Left kidney (tissue), 8 donors: ENCODE results near the gene TRIM52. TPM values are rescaled to one million over a fixed set of nuclear protein-coding genes. Genes with fewer than 3 reads are reported as not detected.
"Not testable (repeated sequence)": the region's sequence is repeated elsewhere in the genome, so short reads cannot be mapped to it uniquely, and the experiment has no call there.

ENCODE experiments used
- DNase-seq: peaks from one replicate; pipeline ENCODE4 v3.0.0-alpha.2; 2013
- long read RNA-seq, 8 donors: transcript quantifications; one replicate each; lab custom pipeline, GENCODE V29; 2026
- polyA plus RNA-seq: library from polyadenylated mRNA; unstranded; fragments of 120-200 nt; gene quantifications from one replicate; pipeline ENCODE4 v1.2.1, GENCODE V29; 2013; ENCODE audit not compliant: insufficient read length

The TRIM52 gene
- 51.0 TPM for polyA plus RNA-seq
- long read RNA-seq, donor 1, full-length matches to known transcripts: 42 of 42 reads
- long read RNA-seq, donor 1, partial matches to known transcripts: 0 of 42 reads
- long read RNA-seq, donor 1, other reads (novel, unspliced or antisense): 0 of 42 reads
- long read RNA-seq, donor 2, full-length matches to known transcripts: 67 of 110 reads
- long read RNA-seq, donor 2, partial matches to known transcripts: 0 of 110 reads
- long read RNA-seq, donor 2, other reads (novel, unspliced or antisense): 43 of 110 reads
- long read RNA-seq, donor 3, full-length matches to known transcripts: 40 of 40 reads
- long read RNA-seq, donor 3, partial matches to known transcripts: 0 of 40 reads
- long read RNA-seq, donor 3, other reads (novel, unspliced or antisense): 0 of 40 reads
- long read RNA-seq, donor 4, full-length matches to known transcripts: 10 of 10 reads
- long read RNA-seq, donor 4, partial matches to known transcripts: 0 of 10 reads
- long read RNA-seq, donor 4, other reads (novel, unspliced or antisense): 0 of 10 reads
- long read RNA-seq, donor 5, full-length matches to known transcripts: 45 of 128 reads
- long read RNA-seq, donor 5, partial matches to known transcripts: 0 of 128 reads
- long read RNA-seq, donor 5, other reads (novel, unspliced or antisense): 83 of 128 reads
- long read RNA-seq, donor 6, full-length matches to known transcripts: 12 of 12 reads
- long read RNA-seq, donor 6, partial matches to known transcripts: 0 of 12 reads
- long read RNA-seq, donor 6, other reads (novel, unspliced or antisense): 0 of 12 reads
- long read RNA-seq, donor 7, full-length matches to known transcripts: 72 of 72 reads
- long read RNA-seq, donor 7, partial matches to known transcripts: 0 of 72 reads
- long read RNA-seq, donor 7, other reads (novel, unspliced or antisense): 0 of 72 reads
- long read RNA-seq, donor 8, full-length matches to known transcripts: 26 of 26 reads
- long read RNA-seq, donor 8, partial matches to known transcripts: 0 of 26 reads
- long read RNA-seq, donor 8, other reads (novel, unspliced or antisense): 0 of 26 reads

DNA sequence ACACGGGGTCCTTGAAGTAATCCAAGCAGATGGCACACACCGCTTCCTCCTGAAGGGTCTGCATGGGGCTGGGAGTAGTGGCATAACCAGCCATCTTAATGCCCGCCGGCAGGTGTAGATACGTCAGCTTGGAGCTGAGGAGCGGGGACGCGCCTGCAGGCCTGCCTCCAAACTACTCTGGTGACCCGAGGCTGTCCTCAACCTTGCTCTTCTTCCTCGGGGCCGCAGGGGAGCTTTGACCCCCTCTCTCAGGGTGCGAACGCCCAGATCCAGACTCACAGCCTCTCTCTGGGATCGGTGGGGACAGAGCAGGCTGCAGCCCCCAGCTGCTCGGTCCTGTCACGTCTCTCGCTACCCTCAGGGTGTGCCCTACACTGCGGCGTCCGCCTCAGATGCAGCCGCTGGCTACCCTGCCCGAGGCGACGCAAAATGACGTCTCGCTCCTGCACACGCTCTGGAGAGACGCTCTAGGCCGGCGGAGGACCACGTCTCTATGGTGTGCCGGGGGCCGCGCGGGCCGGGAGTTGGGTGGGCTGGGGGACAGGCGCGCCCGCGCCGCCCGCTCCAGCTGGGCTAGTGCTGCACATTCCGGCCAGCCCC lies at the start of gene TRIM52:
TRIM52 (minus strand) TSS at position 424 of the 600 bp plus-strand sequence; CDS start at position 94, 330 bp downstream.
- peak; percentile 91 for DNase-seq

DNA sequence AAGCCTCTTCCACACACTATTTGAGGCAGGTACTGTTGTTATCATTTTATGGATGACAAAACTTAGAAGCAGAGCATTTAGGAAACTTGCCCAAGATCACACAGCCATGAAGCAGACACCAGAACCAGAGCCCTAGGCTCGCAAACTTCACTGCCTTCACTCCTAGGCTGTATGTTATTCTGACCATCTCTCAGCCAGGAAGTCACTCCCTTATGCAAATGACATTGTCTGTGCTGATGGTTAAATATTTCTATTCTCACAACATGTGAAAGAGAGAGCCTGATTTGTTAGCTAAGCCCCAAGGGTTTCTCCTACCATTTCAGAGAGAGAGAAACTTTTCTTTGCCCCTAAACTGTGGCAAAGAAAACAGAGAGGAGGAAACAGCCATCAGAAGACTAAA lies 26.4 kb upstream of the TRIM52 start:
- not testable (repeated sequence) for DNase-seq

DNA sequence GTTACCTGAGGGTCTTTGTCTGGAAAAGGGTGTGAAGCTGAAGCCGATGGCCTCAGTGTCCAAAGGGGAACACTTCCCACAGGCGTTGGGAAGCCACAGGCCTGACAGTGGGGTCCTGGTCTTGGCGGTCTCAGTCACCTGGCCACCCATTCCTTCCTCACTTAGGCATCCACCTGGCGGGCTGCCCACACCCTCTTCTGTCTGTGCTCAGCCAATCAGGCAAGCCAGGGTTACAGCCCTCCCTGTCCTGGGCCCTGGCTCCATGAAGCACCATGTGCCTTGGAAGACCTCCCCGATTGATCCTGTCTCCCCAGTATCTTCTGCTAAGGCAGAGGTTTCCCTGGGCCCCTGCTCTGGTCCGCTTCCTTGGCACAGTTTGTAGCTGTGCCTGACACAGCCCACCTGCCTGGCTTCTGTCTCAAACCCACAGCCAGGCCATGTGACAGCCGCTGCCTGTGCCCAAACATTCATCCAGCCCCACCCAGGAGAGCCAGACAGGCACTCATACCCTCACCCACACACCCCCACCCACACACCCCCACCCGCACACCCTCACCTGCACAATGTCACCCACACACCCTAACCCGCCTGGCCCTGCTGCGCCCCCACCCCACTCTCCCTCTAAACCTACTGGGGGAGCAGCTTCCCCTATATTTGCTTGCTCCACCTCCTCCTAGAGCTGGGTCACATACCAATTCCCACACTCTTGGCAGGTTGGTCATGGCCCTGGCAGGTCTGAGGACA lies 25.2 kb upstream of the TRIM52 start:
- DNase-seq: not testable (repeated sequence)

DNA sequence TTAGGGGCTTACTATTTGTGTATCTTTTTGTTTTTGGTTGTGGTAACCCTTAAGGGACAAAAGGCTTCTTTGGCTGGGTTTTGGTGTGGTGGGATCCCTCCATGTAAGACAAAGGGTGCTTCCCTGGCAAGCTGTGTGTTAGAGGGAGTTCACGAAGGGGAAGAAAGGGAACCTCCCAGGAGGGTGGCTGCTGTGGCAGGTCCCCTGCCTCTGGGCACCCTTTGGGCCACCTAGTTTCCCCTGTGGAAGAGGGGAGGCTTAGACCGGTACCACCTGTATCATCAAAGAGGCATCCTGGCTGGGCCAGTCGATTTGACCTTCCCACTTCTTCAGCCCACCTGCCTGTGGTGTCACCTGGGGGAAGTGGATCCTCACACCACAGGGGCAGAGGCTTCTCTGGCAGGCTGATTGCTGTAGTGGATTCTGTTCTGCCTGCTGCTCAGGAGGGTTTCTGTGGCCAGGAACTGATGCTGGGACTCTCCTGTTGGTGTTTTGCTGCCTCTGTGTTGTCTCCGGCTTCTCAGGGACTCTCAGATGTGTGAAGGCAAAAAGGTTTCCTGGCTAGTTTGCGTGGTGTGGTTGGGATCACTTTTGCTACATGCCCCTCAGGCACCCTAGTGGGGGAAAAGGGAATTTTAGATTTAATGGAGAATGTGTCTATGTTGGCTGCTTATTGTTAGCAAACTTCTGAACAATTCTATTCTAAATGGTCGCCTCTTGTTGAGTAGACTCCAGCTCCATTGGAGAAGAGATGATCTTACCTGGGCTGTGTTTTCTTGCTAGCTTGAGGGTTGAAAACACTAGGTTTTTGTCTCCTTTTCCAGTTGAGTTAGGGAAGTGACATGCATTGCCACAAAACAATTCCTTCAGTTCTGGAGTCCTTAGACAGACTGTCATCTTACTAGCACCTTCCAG lies 23.2 kb upstream of the TRIM52 start:
- not testable (repeated sequence) for DNase-seq

DNA sequence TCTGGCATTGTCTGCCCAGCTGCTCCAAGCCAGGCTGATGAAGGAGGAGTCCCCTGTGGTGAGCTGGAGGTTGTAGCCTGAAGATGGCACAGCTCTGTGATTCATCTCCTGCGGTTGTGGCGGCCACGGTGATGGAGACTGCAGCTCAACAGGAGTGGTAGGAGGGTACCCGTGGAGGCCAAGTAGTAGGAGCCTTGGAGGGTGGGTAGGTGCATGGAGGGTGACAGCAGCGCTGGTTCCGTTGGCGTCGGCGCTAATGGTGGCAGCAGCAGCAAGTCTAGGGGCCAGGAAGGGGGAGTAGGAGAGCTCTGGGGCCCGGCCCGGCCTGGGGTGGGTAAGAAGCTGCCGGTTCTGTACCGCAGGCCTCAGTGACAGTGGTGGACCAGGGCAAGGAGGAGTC lies 22.4 kb upstream of the TRIM52 start:
- DNase-seq: no peak

DNA sequence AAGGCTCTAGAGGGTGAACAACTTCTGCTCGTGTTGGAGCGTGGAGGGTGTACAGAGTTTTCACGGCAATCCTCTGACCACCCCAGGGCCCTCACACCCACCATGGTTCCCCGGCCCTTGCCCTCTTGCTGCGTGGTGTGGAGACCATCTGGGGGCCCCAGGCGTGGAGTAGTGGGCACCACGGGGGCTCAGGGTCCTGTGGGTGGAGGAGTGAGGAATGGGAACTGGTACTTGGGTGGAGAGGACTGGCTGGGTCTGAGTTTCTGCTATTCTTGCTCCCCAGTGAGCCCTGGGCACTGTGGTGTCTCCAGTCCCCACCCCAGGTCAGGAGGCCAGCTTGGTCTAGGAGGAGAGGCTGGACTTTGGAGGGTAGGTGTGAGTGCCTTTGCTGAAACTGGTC lies 21.9 kb upstream of the TRIM52 start:
- no peak for DNase-seq

DNA sequence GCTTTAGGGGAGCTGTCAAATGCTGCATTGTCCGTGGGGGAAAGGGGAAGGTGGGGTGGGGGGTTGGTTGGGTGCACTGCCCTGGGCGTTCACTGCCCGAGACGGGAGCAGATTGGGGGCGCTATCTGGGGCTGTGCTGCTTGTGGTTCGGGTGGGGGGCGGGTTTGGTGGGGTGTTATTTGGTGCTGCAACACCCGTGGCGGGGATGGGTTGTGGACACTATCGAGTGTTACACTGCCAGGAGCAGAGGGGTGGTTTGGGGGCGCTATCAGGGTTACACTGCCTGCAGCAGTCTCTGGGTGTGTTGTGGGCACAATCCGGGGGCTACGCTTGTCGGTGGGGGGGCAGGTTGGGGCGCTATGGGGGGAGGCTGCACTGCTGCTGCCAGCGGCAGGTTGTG lies 21.5 kb upstream of the TRIM52 start:
- not testable (repeated sequence) for DNase-seq

DNA sequence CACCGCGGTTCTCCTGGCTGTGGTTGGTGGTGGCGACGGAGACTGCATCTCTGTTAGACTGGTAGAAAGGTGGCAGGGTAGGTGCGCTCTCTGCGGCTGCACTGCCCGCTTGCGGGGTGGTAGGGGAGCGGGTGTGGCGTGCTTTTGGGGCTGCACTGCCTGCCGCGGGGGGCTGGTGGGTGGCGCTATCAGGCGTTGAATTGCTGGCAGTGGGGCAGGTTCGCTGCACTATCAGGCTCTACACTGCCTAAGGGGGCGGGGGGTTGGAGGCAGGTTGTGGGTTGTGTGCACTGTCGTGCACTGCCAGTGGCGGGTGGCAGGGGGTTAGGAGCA lies 21.0 kb upstream of the TRIM52 start:
- DNase-seq: no peak

DNA sequence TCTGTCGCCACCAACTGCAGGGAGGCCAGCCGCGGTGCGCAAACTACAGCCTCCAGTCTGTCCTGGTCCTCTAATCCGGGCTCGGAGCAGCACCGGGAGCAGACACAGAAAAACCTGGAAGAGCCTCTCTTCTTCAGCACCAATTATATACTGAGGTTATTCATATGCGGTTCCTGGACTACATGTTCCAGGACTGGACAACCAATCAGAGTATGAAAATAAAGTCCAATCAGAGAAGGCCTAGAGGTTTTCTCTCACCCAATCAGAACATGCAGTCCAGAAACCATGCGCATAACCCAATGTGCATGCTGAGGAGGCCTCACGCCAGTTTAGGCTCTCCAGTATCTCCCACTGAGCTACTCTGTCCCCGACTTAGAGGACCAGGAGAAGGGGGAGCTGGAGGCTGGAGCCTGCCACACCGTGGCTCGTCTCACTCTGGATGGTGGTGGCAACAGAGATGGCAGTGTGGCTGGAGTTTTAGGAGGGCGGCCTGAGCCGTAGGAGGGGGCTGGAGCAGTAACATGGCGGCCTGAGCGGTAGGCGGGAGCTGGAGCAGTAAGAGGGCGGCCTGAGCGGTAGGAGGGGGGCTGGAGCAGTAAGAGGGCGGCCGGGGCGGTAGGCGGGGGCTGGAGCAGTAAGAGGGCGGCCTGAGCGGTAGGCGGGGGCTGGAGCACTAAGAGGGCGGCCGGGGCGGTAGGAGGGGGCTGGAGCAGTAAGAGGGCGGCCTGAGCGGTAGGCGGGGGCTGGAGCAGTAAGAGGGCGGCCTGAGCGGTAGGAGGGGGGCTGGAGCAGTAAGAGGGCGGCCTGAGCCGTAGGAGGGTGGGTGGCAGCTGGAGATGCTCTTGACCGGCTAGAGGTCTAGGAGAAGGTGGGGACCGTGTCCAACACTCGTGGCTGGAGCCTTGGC lies 20.4 kb upstream of the TRIM52 start:
- DNase-seq: no peak

DNA sequence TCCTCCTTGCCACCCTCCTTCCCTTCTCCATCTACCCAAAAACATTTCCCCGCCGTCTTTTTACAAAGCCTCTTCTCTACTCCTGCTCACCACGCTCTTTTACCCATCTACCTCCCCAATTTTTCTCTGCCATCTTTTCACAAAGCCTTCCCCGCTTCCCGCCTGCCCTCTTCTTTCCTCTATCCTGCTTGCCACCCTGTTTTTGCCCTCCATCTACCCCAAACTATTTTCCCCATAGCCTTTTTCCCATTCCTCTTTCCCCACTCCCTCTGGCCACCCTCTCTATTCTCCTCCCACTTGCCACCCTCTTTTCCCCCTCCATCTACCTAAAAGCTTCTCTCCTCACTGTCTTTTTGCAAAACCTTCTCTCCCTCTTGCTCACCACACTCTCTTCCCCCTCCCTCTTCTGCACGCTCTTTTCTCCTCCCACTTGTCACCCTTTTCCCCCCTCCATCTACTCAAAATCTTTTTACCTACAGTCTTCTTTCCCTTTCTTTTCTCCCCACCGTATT lies 19.4 kb upstream of the TRIM52 start:
- no peak for DNase-seq

DNA sequence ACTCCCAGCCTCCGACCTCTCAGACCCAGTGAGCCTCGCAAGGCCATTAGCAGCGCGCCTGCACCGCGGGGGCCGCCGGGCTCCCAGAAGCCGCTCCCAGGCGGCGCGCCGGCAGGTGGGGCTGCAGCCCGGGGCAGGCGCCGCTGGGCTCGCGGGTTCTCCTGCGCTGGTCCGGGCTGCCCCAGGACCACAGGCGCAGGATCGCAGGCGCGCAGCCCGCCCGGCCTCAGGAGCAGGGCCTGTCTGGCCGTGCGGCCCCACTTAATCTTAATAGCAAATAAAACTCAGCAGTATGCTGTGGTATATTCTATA lies 12.4 kb upstream of the TRIM52 start:
- not testable (repeated sequence) for DNase-seq

DNA sequence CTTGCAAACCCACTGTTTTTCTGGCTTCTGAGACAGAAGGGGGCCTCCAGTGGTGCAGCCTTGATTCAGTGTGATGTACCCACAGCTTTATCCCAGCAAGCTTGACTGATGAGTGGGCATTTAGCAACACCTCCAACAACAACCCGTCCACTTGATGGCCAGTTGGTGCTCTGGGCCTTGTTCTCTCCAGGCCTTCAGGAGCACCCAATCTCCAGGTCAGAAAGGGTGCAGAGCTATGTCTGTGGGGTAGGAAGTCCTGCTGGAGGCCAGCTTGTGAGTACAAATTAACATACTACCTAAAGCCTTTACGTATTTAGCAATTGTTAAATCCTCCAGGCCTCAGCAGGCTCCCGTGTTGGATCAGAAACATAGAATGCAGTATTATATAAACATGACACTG lies 10.1 kb upstream of the TRIM52 start:
- no peak for DNase-seq

DNA sequence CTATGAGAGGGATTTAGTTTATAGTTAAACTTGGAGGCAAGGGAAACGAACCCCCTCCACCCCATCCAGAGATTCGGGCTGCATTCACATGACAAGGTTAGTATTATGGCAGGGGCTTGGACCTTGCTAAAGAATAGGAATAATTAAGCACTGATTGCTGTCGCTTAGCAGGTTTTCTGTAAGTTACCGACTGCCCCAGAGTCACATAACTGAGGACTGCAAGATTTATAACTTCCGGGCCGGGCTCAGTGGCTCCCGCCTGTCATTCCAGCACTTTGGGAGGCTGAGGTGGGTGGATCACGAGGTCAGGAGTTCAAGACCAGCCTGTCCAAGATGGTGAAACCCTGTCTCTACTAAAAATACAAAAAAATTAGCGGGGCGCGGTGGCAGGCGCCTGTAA lies 7.0 kb upstream of the TRIM52 start:
- DNase-seq: not testable (repeated sequence)

DNA sequence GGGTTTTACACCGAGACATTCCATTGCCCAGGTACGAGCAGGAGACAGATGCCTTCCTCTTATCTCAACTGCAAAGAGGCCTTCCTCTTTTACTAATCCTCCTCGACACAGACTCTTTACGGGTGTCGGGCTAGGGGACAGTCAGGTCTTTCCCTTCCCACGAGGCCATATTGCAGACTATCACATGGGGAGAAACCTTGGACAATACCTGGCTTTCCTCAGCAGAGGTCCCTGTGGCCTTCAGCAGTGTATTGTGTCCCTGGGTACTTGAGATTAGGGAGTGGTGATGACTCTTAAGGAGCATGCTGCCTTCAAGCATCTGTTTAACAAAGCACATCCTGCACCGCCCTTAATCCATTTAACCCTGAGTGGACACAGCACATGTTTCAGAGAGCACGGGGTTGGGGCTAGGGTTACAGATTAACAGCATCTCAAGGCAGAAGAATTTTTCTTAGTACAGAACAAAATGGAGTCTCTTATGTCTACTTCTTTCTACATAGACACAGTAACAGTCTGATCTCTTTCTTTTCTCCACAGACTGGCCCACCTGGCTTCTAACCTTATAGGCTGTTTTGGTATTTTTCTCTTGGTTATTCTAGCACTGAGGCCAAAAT lies 6.5 kb upstream of the TRIM52 start:
- not testable (repeated sequence) for DNase-seq

DNA sequence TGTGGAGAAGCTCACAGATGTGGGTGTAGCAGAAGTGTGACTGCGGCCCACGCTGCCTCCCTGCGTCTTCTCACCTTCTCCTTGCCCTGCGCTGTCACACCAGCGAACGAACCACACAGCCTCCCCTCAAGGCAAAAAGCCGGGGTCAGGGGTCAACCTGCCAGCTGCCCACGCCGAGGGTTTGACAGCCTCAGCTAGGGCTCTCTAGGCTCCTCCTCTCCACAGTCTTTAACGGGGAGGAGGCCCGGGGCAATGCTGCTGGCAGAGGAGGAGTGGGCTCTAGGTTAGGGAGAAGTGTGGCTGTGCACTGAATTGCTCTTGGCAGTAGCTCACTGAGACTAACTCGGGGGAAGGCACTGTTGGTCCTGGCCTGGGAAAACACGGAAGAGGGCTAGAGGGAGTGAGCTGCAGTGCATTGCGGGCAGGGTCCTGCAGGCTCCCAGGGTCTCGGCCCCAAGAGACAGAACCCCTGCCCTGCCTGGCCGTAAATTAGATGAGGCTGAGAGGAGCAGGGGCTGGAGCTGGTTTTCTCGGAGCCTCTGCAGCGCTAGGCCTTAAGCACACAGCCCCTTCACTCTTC lies 4.2 kb upstream of the TRIM52 start:
- DNase-seq: no peak

DNA sequence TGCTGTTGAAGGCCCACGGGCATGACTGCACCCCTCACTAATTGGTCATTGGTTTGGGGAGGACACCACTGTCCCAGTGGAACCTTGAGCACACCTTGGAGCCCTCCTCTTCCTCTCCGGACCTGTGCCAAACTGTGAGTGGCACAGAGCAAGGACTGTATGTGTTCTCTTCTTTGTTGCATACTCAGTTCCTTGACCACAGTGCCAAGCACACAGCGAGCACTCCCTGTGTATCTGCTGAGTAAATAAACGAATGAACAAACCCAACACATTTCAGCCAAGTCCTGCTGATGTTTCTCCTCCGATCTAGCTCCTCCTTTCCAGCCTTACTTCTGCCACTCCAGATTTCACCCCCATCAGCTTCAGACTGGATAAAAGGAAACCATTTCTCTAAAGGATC lies 2.7 kb upstream of the TRIM52 start:
- no peak for DNase-seq

DNA sequence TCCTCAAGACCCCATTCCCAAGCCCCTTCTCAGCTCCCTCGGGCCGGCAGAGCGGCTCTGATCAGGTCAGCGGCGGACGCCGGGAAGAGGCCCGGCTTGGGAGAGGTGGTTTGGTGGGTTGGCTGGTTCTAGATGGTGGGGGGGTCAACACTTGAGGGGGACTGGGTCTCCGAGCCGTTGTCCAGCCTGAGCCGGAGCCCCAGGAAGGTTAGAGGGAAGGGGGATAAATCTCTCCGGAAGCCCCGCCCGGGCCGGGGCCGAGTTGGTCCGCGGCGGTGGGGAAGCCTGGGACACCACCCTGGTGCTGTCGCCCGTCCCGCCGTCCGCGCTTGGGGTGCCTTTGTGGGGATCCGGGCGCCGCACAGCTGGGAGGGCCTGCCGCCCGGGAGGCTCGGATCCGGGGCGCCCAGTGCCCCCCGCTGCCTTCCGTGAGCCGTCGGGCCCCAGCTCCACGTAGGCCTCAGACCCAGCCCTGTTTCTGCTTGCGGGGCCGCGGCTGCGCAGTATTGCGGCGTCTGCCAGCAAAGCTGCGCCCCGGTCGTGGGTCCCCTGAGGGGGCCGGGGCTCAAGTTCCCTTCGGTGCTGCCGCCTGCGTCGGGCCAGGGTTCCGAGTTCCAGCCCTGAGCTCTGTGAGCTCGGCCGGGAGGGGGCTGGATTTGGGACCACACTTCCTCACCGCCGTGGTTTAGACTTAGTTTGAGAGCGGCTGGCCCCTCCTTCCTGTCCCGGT lies 542 bp upstream of the TRIM52 start:
- peak; percentile 70 for DNase-seq
